HepG2 (cell line): ENCODE data around the gene CHST4. TPM values are rescaled to one million over a fixed set of nuclear protein-coding genes. Genes with fewer than 3 reads are reported as not detected.

Experiments
- ATAC-seq: fragments of 200-7000 bp; cut with Tn5 transposase; 3 replicates; pipeline ENCODE4 v1.9.1; 2020; ENCODE audit warnings: mild to moderate bottlenecking, moderate library complexity
- BruUV-seq: library from RNA; stranded (reverse); fragments of 400-500 nt; replicated peaks from 2 replicates; lab custom pipeline; 2021; lab: Mats Ljungman, UMichigan
- CTCF ChIA-PET: fragments of 300-600 bp; formaldehyde crosslinking; extraction: SDS; loops from one replicate; lab custom pipeline; 2021; ENCODE audit warnings: low total read pairs, inconsistent platforms, low intra/inter-chr PET ratio; lab: Yijun Ruan, JAX
- POLR2A ChIA-PET: fragments of 350-600 bp; sonication (Branson Sonifier 250); formaldehyde crosslinking; loops from one replicate; lab custom pipeline; 2020; ENCODE audit warnings: antibody characterized with exemption, inconsistent platforms; lab: Yijun Ruan, JAX
- DNase-seq: peaks from one replicate; pipeline ENCODE4 v3.0.0-alpha.2; 2015; ENCODE audit warnings: low spot score
- FAIRE-seq: peaks from 3 replicates; lab custom pipeline; 2011; peaks lifted over from hg19 to GRCh38; lab: Jason Lieb, UNC
- H2AFZ ChIP-seq: one replicate; pipeline ENCODE4 v1.6.1; 2011; ENCODE audit warnings: low read length, inconsistent platforms
- H3K27ac ChIP-seq: fragments of 300-600 bp; 3 replicates; pipeline ENCODE4 v1.8.0; 2011; ENCODE audit warnings: mixed run types, mild to moderate bottlenecking, mixed read lengths, low read length, inconsistent platforms; ENCODE audit not compliant: insufficient read depth; ENCODE audit errors: extremely low read length
- H3K27me3 ChIP-seq, 2 experiments: fragments of 200-600 bp in 1 of 2; 2 replicates in 1 of 2; 3 replicates in 1 of 2; pipeline versions ENCODE4 v1.6.0 to v1.8.0; 2011; ENCODE audit warnings: low read length in 2 of 2, mild to moderate bottlenecking in 2 of 2, moderate library complexity in 2 of 2, inconsistent platforms in 1 of 2; ENCODE audit not compliant: insufficient read depth in 2 of 2, control insufficient read depth in 1 of 2
- H3K36me3 ChIP-seq, 2 experiments: fragments of 200-600 bp in 1 of 2; replicated peaks in 1 of 2; 2 replicates in 1 of 2; 3 replicates in 1 of 2; pipeline versions ENCODE4 v1.5.1 to v1.8.0; 2011; ENCODE audit warnings: low read length in 2 of 2, inconsistent platforms in 1 of 2; ENCODE audit not compliant: insufficient read depth in 2 of 2, control insufficient read depth in 1 of 2
- H3K4me1 ChIP-seq: 2 replicates; pipeline ENCODE4 v1.5.1; 2012; ENCODE audit warnings: low read length, inconsistent platforms; ENCODE audit not compliant: insufficient read depth
- H3K4me2 ChIP-seq: 2 replicates; pipeline ENCODE4 v1.6.0; 2011; ENCODE audit warnings: low read depth, low read length, inconsistent platforms
- H3K4me3 ChIP-seq, 3 experiments: fragments of 200-600 bp in 1 of 3; sonication (generic), shearing (Covaris generic) in 1 of 3; replicated peaks in 1 of 3; 2 replicates each; pipeline ENCODE4 v1.5.1; 2011 to 2016; ENCODE audit warnings: low read length in 3 of 3, inconsistent platforms in 2 of 3, low read depth in 2 of 3, mild to moderate bottlenecking in 2 of 3, control low read depth in 1 of 3, mixed read lengths in 1 of 3; ENCODE audit not compliant: insufficient read depth in 1 of 3
- H3K79me2 ChIP-seq: one replicate; pipeline ENCODE4 v1.6.1; 2011; ENCODE audit warnings: low read length, inconsistent platforms; ENCODE audit not compliant: insufficient read depth
- H3K9ac ChIP-seq: 2 replicates; pipeline ENCODE4 v1.6.0; 2011; ENCODE audit warnings: mild to moderate bottlenecking, low read depth, low read length, inconsistent platforms; ENCODE audit not compliant: insufficient read depth
- H3K9me3 ChIP-seq: 2 replicates; pipeline ENCODE4 v1.5.1; 2012; ENCODE audit warnings: mild to moderate bottlenecking, low read length
- H4K20me1 ChIP-seq: 2 replicates; pipeline ENCODE4 v1.6.0; 2011; ENCODE audit warnings: inconsistent platforms, mild to moderate bottlenecking, low read length, moderate library complexity; ENCODE audit not compliant: insufficient read depth
- JUN ChIP-seq: sonication (generic); formaldehyde crosslinking; IDR thresholded peaks from 2 replicates; pipeline ENCODE4 v1.4.0; 2020; ENCODE audit warnings: mild to moderate bottlenecking, missing genetic modification reagents
- POGZ ChIP-seq: sonication (generic); formaldehyde crosslinking; IDR thresholded peaks from 2 replicates; pipeline ENCODE4 v1.4.0; 2020; ENCODE audit warnings: mild to moderate bottlenecking, missing genetic modification reagents
- RFX5 ChIP-seq: IDR thresholded peaks from 2 replicates; pipeline ENCODE4 v1.6.1; 2011; ENCODE audit warnings: low read depth, low read length, improper control_type of control experiment
- SMARCC2 ChIP-seq: fragments of 450-650 bp; IDR thresholded peaks from 2 replicates; pipeline ENCODE4 v1.6.1; 2017; ENCODE audit warnings: antibody characterized with exemption, mild to moderate bottlenecking
- ZNF282 ChIP-seq: fragments of 450-650 bp; IDR thresholded peaks from 2 replicates; pipeline ENCODE4 v1.6.1; 2018; ENCODE audit not compliant: partially characterized antibody
- WGBS: methylation state at CpG from one replicate; pipeline ENCODE4 v1.1.6; 2017; ENCODE audit warnings: low lambda C conversion rate; 5-methylcytosine and 5-hydroxymethylcytosine counted together
- in situ Hi-C: cut with HindIII; loops from 2 replicates; pipeline ENCODE4 v1.10.0; 2017; ENCODE audit warnings: low pct_unique_long_range_greater_than_20kb; ENCODE audit not compliant: extremely low pct_ligation_motif_present
- intact Hi-C: fragments of 100-400 bp; cut with micrococcal nuclease; formaldehyde crosslinking; loops from one replicate; pipeline ENCODE4 v1.10.0; 2022; ENCODE audit not compliant: unreplicated experiment
- polyA plus RNA-seq, 8 experiments: library from polyadenylated mRNA; depleted of rRNA in 3 of 8; stranded (reverse) in 7 of 8; unstranded in 1 of 8; fragments of >200 nt; fragmentation: Illumina TruSeq in 4 of 8; extraction: Trizol in 4 of 8; gene quantifications; 2 replicates each; pipeline versions ENCODE4 v1.2.1 to v1.2.3, GENCODE V29; 2011 to 2016; ENCODE audit warnings: low read depth in 4 of 8, missing spikeins in 1 of 8, mixed read lengths in 1 of 8; ENCODE audit not compliant: insufficient read depth in 1 of 8
- total RNA-seq, 5 experiments: library from RNA; depleted of rRNA; stranded (reverse); fragments of >200 nt; fragmentation: Illumina TruSeq; extraction: Trizol; gene quantifications; 2 replicates each; pipeline ENCODE4 v1.2.3, GENCODE V29; 2016; ENCODE audit warnings: low read depth in 1 of 5
- TF ChIP-seq, protein P1 (sequence below), 2 experiments: fragments of 450-650 bp in 1 of 2; sonication (generic) in 1 of 2; formaldehyde crosslinking in 1 of 2; IDR thresholded peaks; 2 replicates each; pipeline versions ENCODE4 v1.6.1 to v1.8.0; 2016 to 2022; ENCODE audit warnings: antibody characterized with exemption in 1 of 2, mild to moderate bottlenecking in 1 of 2, missing genetic modification reagents in 1 of 2
- TF ChIP-seq, protein P2 (sequence below): sonication (generic); formaldehyde crosslinking; IDR thresholded peaks from 2 replicates; pipeline ENCODE4 v1.4.0; 2020; ENCODE audit warnings: mild to moderate bottlenecking, missing genetic modification reagents

The CHST4 gene
- total and polyA plus RNA-seq, 2 of the 13 experiments (the other 11 are each of a cell fraction or from before 2014, with no cell fraction given): not detected

DNA sequence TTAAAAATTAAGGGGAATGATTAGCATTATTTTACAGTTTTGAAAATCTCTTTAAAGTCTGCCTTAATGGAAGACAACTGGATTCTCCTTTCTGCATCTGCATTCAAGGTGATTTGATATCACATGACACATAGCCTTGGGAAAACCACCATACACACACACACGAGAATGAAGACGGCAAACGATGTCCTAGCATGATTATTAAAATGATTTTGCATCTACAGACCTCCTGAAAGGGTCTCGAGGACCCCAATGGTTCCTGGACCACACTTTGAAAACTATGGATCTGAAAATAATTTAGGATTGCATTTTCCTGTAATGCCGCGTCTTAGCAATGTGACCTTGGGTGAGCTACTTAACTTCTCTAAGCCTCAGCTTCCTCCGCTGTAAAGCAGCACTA, 11.8 kb upstream of the CHST4 start:
- Histone ChIP-seq H2AFZ (no peak overlapping the region), H3K27me3 (peaks cover 1 to 18% of the 10 kb centered on the region in 2 experiments; a peak in 2 of 5 replicates), H3K9me3 (no peaks in the 10 kb centered on the region), H3K4me3 (no peak overlapping the region), H3K36me3 (no peaks in the 10 kb centered on the region), H3K4me1 (peaks cover 2% of the 10 kb centered on the region; the same call in 1 of the 2 replicates), H3K9ac (no peak overlapping the region), H3K79me2 (no peaks in the 10 kb centered on the region), H3K4me2 (no peak overlapping the region), H4K20me1 (no peaks in the 10 kb centered on the region), H3K27ac (no peak overlapping the region)
- 42% methylated on average over 7 of the region's 7 CpGs for WGBS
- DNase-seq (no peak), ATAC-seq (no peak), FAIRE-seq (no peak)
- POLR2A ChIA-PET: no interaction called here
- in situ Hi-C loops (no loop called here), intact Hi-C loops (no loop called here)
- no TSS peak for BruUV-seq
- CTCF ChIA-PET: no interaction called here
- TF ChIP-seq ZNF282 (no peak), SMARCC2 (no peak), RFX5 (no peak), JUN (CRISPR knock-in tag) (no peak), POGZ (CRISPR knock-in tag) (no peak)
- TF ChIP-seq, protein P1, sequence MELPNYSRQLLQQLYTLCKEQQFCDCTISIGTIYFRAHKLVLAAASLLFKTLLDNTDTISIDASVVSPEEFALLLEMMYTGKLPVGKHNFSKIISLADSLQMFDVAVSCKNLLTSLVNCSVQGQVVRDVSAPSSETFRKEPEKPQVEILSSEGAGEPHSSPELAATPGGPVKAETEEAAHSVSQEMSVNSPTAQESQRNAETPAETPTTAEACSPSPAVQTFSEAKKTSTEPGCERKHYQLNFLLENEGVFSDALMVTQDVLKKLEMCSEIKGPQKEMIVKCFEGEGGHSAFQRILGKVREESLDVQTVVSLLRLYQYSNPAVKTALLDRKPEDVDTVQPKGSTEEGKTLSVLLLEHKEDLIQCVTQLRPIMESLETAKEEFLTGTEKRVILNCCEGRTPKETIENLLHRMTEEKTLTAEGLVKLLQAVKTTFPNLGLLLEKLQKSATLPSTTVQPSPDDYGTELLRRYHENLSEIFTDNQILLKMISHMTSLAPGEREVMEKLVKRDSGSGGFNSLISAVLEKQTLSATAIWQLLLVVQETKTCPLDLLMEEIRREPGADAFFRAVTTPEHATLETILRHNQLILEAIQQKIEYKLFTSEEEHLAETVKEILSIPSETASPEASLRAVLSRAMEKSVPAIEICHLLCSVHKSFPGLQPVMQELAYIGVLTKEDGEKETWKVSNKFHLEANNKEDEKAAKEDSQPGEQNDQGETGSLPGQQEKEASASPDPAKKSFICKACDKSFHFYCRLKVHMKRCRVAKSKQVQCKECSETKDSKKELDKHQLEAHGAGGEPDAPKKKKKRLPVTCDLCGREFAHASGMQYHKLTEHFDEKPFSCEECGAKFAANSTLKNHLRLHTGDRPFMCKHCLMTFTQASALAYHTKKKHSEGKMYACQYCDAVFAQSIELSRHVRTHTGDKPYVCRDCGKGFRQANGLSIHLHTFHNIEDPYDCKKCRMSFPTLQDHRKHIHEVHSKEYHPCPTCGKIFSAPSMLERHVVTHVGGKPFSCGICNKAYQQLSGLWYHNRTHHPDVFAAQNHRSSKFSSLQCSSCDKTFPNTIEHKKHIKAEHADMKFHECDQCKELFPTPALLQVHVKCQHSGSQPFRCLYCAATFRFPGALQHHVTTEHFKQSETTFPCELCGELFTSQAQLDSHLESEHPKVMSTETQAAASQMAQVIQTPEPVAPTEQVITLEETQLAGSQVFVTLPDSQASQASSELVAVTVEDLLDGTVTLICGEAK (IDR thresholded peaks at IDR 0.05): no peak
- TF ChIP-seq, protein P1 (CRISPR knock-in tag; IDR thresholded peaks at IDR 0.05): no peak
- TF ChIP-seq, protein P2, sequence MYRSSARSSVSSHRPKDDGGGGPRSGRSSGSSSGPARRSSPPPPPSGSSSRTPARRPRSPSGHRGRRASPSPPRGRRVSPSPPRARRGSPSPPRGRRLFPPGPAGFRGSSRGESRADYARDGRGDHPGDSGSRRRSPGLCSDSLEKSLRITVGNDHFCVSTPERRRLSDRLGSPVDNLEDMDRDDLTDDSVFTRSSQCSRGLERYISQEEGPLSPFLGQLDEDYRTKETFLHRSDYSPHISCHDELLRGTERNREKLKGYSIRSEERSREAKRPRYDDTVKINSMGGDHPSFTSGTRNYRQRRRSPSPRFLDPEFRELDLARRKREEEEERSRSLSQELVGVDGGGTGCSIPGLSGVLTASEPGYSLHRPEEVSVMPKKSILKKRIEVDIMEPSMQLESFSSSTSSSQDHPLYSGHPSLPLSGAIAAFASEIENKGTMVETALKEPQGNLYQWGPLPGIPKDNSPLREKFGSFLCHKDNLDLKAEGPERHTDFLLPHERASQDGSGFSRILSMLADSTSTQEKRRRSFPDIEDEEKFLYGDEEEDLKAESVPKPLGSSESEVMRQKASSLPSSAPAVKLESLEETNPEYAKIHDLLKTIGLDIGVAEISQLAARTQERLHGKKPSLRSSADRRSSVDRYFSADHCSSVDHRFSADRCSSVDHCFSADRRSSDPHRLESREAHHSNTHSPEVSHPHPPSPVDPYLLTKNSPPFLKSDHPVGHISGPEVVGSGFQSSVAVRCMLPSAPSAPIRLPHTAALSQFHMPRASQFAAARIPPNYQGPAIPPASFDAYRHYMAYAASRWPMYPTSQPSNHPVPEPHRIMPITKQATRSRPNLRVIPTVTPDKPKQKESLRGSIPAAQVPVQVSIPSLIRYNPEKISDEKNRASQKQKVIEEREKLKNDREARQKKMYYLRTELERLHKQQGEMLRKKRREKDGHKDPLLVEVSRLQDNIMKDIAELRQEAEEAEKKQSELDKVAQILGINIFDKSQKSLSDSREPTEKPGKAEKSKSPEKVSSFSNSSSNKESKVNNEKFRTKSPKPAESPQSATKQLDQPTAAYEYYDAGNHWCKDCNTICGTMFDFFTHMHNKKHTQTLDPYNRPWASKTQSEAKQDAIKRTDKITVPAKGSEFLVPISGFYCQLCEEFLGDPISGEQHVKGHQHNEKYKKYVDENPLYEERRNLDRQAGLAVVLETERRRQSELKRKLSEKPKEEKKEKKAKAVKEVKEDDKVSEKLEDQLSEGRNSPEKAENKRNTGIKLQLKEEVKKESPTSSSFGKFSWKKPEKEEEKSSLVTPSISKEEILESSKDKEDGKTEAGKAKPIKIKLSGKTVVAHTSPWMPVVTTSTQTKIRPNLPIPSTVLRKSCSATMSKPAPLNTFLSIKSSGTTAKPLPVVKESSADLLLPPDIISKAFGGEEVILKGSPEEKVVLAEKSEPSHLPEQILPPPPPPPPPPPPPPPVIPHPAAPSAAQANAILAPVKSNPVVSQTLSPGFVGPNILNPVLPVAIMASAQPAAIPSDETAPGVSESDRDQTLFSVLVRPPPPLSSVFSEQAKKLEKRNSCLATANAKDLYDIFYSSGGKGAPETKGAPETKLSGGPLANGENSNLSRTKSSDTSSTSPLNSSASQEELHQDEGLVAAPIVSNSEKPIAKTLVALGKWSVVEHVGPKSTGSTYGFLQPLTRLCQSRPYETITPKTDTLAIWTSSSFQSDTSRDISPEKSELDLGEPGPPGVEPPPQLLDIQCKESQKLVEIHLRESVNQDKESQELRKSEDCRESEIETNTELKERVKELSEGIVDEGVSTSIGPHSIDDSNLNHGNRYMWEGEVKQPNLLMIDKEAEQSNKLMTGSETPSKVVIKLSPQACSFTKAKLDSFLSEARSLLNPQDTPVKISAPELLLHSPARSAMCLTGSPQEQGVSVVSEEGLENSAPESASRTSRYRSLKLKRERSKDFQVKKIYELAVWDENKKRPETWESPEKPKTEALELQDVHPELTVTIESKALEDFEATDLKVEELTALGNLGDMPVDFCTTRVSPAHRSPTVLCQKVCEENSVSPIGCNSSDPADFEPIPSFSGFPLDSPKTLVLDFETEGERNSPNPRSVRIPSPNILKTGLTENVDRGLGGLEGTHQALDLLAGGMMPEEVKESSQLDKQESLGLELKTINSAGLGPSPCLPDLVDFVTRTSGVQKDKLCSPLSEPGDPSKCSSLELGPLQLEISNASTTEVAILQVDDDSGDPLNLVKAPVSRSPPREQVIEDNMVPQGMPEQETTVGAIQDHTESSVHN (CRISPR knock-in tag): no peak
